GM12878 (cell line): ENCODE data around the gene OLA1. TPM values are rescaled to one million over a fixed set of nuclear protein-coding genes. Genes with fewer than 3 reads are reported as not detected.

Experiments
- BCL3 ChIP-seq: IDR thresholded peaks from 2 replicates; pipeline ENCODE4 v1.6.1; 2011; ENCODE audit warnings: borderline replicate concordance, low read depth, mild to moderate bottlenecking, moderate library complexity, low read length; ENCODE audit not compliant: insufficient read depth, poor library complexity, severe bottlenecking
- BRCA1 ChIP-seq: IDR thresholded peaks from 2 replicates; pipeline ENCODE4 v1.6.1; 2011; ENCODE audit warnings: low read depth, low read length, improper control_type of control experiment
- HCFC1 ChIP-seq: fragments of 150-350 bp; IDR thresholded peaks from 2 replicates; pipeline ENCODE4 v1.6.1; 2014; ENCODE audit warnings: low read length
- MYB ChIP-seq: fragments of 150-350 bp; IDR thresholded peaks from 2 replicates; pipeline ENCODE4 v1.6.1; 2014; ENCODE audit warnings: mild to moderate bottlenecking, low read depth, low read length, borderline replicate concordance
- POU2F2 ChIP-seq: IDR thresholded peaks from 3 replicates; pipeline ENCODE4 v1.6.1; 2011; ENCODE audit warnings: low read depth, mild to moderate bottlenecking, low read length, borderline replicate concordance
- RAD21 ChIP-seq: IDR thresholded peaks from 2 replicates; pipeline ENCODE4 v1.6.1; 2011; ENCODE audit warnings: mild to moderate bottlenecking, low read depth, low read length, moderate library complexity; ENCODE audit not compliant: insufficient read depth
- SMARCA5 ChIP-seq: fragments of 450-650 bp; IDR thresholded peaks from 2 replicates; pipeline ENCODE4 v1.6.1; 2017; ENCODE audit warnings: mild to moderate bottlenecking
- polyA plus RNA-seq, 11 experiments: library from polyadenylated mRNA; depleted of rRNA in 4 of 11; unstranded in 6 of 11; stranded (reverse) in 5 of 11; fragments of >200 nt; fragmentation: Nextera tagmentation in 4 of 11; fragmentation: Illumina TruSeq in 1 of 11; extraction: Ambion mirVana in 4 of 11; extraction: Trizol in 1 of 11; gene quantifications; 1 replicate in 1 of 11; 2 replicates in 10 of 11; pipeline versions ENCODE4 v1.2.1 to v1.2.3, GENCODE V29; 2011 to 2016; ENCODE audit warnings: inconsistent platforms in 2 of 11, missing spikeins in 2 of 11, low read depth in 1 of 11
- total RNA-seq, 4 experiments: library from RNA; depleted of rRNA in 3 of 4; stranded (reverse); fragments of >200 nt in 3 of 4; fragmentation: Illumina TruSeq in 1 of 4; extraction: Trizol in 1 of 4; gene quantifications; 2 replicates each; pipeline versions ENCODE4 v1.2.1 to v1.2.3, GENCODE V29; 2013 to 2021
- TF ChIP-seq, protein P1 (sequence below): IDR thresholded peaks from 2 replicates; pipeline ENCODE4 v1.6.1; 2012; ENCODE audit warnings: improper control_type of control experiment, low read depth, low read length; ENCODE audit not compliant: insufficient replicate concordance

OLA1 gene
- total and polyA plus RNA-seq, 10 of the 15 experiments (the other 5 are each of a cell fraction or from before 2014, with no cell fraction given) = 107 to 238 (median 142) TPM

- TF ChIP-seq, protein P1, sequence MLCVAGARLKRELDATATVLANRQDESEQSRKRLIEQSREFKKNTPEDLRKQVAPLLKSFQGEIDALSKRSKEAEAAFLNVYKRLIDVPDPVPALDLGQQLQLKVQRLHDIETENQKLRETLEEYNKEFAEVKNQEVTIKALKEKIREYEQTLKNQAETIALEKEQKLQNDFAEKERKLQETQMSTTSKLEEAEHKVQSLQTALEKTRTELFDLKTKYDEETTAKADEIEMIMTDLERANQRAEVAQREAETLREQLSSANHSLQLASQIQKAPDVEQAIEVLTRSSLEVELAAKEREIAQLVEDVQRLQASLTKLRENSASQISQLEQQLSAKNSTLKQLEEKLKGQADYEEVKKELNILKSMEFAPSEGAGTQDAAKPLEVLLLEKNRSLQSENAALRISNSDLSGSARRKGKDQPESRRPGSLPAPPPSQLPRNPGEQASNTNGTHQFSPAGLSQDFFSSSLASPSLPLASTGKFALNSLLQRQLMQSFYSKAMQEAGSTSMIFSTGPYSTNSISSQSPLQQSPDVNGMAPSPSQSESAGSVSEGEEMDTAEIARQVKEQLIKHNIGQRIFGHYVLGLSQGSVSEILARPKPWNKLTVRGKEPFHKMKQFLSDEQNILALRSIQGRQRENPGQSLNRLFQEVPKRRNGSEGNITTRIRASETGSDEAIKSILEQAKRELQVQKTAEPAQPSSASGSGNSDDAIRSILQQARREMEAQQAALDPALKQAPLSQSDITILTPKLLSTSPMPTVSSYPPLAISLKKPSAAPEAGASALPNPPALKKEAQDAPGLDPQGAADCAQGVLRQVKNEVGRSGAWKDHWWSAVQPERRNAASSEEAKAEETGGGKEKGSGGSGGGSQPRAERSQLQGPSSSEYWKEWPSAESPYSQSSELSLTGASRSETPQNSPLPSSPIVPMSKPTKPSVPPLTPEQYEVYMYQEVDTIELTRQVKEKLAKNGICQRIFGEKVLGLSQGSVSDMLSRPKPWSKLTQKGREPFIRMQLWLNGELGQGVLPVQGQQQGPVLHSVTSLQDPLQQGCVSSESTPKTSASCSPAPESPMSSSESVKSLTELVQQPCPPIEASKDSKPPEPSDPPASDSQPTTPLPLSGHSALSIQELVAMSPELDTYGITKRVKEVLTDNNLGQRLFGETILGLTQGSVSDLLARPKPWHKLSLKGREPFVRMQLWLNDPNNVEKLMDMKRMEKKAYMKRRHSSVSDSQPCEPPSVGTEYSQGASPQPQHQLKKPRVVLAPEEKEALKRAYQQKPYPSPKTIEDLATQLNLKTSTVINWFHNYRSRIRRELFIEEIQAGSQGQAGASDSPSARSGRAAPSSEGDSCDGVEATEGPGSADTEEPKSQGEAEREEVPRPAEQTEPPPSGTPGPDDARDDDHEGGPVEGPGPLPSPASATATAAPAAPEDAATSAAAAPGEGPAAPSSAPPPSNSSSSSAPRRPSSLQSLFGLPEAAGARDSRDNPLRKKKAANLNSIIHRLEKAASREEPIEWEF = no peak
- TF ChIP-seq HCFC1 (no peak), RAD21 (no peak), MYB (no peak), POU2F2 (no peak), BRCA1 (no peak), BCL3 (no peak), SMARCA5 (no peak)
Observed at GRCh38 chr2:174124181-174124580, 124.2 kb downstream of the OLA1 start (continued).
